MCF 10A (cell line): Measurements from ENCODE around the gene SFXN1. TPM values are rescaled to one million over a fixed set of nuclear protein-coding genes. Genes with fewer than 3 reads are reported as not detected.
"Not testable (repeated sequence)": the region's sequence is repeated elsewhere in the genome, so short reads cannot be mapped to it uniquely, and the experiment has no call there.

Source experiments
- BruUV-seq: library from RNA; stranded (reverse); fragments of 400-500 nt; replicated peaks from 2 replicates; lab custom pipeline; 2021; lab: Mats Ljungman, UMichigan
- CTCF ChIA-PET: fragments of 300-600 bp; sonication (Branson Sonifier 250); formaldehyde crosslinking; extraction: SDS; loops from one replicate; lab custom pipeline; 2021; ENCODE audit warnings: antibody characterized with exemption, inconsistent platforms; lab: Yijun Ruan, JAX
- POLR2A ChIA-PET: fragments of 300-600, 350-650 bp; sonication (Branson Sonifier 250); formaldehyde crosslinking; extraction: SDS; loops from one replicate; lab custom pipeline; 2020; ENCODE audit warnings: antibody characterized with exemption, inconsistent platforms; lab: Yijun Ruan, JAX
- DNase-seq: peaks from one replicate; pipeline ENCODE4 v3.0.0-alpha.2; 2018; ENCODE audit not compliant: unreplicated experiment
- H3K27ac Mint-ChIP-seq: one replicate; pipeline ENCODE4 v1.8.0; 2022; ENCODE audit warnings: mild to moderate bottlenecking, low read depth, mixed read lengths; ENCODE audit not compliant: unreplicated experiment
- H3K27me3 Mint-ChIP-seq: one replicate; pipeline ENCODE4 v1.8.0; 2022; ENCODE audit warnings: mixed read lengths; ENCODE audit not compliant: insufficient read depth, unreplicated experiment
- H3K36me3 Mint-ChIP-seq: one replicate; pipeline ENCODE4 v1.8.0; 2022; ENCODE audit warnings: mild to moderate bottlenecking, moderate library complexity, mixed read lengths; ENCODE audit not compliant: insufficient read depth, unreplicated experiment
- H3K4me1 Mint-ChIP-seq: one replicate; pipeline ENCODE4 v1.8.0; 2022; ENCODE audit warnings: mixed read lengths; ENCODE audit not compliant: insufficient read depth, unreplicated experiment
- H3K4me3 Mint-ChIP-seq: one replicate; pipeline ENCODE4 v1.8.0; 2022; ENCODE audit warnings: mild to moderate bottlenecking, moderate library complexity, mixed read lengths; ENCODE audit not compliant: unreplicated experiment
- H3K9me3 Mint-ChIP-seq: one replicate; pipeline ENCODE4 v1.8.0; 2022; ENCODE audit warnings: mixed read lengths; ENCODE audit not compliant: unreplicated experiment
- CTCF ChIP-seq: fragments of 200-600 bp; IDR thresholded peaks from one replicate; pipeline ENCODE4 v1.8.0; 2022; ENCODE audit warnings: antibody characterized with exemption, mild to moderate bottlenecking; ENCODE audit not compliant: unreplicated experiment
- intact Hi-C: fragments of 100-400 bp; cut with micrococcal nuclease; formaldehyde crosslinking; loops from 2 replicates; pipeline ENCODE4 v1.14.1; 2022
- total RNA-seq: library from RNA; stranded (reverse); gene quantifications from 2 replicates; pipeline ENCODE4 v1.2.3, GENCODE V29; 2022

SFXN1 gene
- total RNA-seq, 1 experiment from 2014 or later, result 91.8 TPM

- POLR2A ChIA-PET, result interaction anchor here (0.6 to 1.3 kb wide), 2 partner anchors 9 to 1143 kb away, joined by 3 read pairs; no protein-coding TSS in a partner anchor
- no peak for TF ChIP-seq CTCF
- CTCF ChIA-PET, result interaction anchor here (0.7 to 1.0 kb wide), 3 partner anchors 16 to 496 kb away, joined by 3 to 4 read pairs (median 3); no protein-coding TSS in a partner anchor
- Mint-ChIP-seq H3K27me3 (peaks cover 72% of the 10 kb centered on the region), H3K36me3 (no peaks in the 10 kb centered on the region), H3K9me3 (no peaks in the 10 kb centered on the region), H3K4me3 (no peak overlapping the region), H3K27ac (no peak overlapping the region), H3K4me1 (no peaks in the 10 kb centered on the region)
- no peak for DNase-seq
- no TSS peak for BruUV-seq
- intact Hi-C loops, result no loop called here
Measured at GRCh38 chr5:175447571-175447970, 30.8 kb upstream of the SFXN1 start.

DNA sequence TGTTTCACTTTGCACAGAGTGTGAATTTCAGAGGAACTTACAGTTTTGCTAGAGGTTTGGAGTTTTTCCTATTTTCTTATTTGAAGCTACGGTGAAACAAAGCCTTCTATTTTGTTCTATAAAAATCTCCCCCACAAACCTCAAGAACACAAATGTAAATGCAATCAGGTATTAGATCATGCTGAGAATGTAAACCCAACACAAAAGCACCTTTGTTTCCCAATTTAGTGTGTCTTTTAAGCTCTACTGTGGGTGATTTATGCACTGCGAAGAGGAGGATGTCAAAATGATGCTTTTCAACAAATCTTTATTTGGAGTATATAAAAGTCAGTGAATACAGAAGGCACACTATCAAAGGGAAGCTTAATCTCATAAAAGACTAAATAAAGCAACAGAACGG, 30.1 kb upstream of the SFXN1 start:
- H3K9me3 Mint-ChIP-seq, result no peaks in the 10 kb centered on the region
- no peak for DNase-seq
- H3K36me3 Mint-ChIP-seq, result no peaks in the 10 kb centered on the region
- POLR2A ChIA-PET, result interaction anchor here (1.2 to 1.3 kb wide), 2 partner anchors 9 to 35 kb away, joined by 3 read pairs; no protein-coding TSS in a partner anchor
- H3K4me3 Mint-ChIP-seq, result no peak overlapping the region
- CTCF ChIA-PET, result interaction anchor here (0.8 to 0.9 kb wide), 2 partner anchors 13 to 98 kb away, joined by 4 read pairs; no protein-coding TSS in a partner anchor
- peaks cover 72% of the 10 kb centered on the region for H3K27me3 Mint-ChIP-seq
- intact Hi-C loops, result no loop called here
- no peak for TF ChIP-seq CTCF
- H3K27ac Mint-ChIP-seq, result no peak overlapping the region
- no TSS peak for BruUV-seq
- no peaks in the 10 kb centered on the region for H3K4me1 Mint-ChIP-seq

DNA sequence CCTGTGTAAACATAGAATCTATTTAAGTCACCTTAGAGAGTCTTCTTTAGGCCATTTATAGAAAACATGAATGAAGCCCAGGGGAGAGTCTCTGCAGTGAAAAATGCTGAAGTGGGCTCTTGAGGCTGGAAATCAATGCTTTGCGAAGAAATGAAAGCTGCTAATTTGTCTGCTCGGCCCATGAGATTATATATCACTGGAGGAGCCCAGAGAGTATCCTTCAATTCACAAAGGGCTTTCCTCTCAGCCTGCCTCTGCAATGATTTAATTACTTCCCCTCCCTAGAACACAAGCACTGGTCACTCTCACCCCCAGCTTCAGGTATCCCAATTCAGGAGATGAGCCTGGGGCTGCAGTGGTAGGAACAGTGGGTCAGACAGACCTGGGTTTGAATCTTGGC, 26.2 kb upstream of the SFXN1 start:
- Mint-ChIP-seq H3K4me1 (no peaks in the 10 kb centered on the region), H3K9me3 (no peaks in the 10 kb centered on the region), H3K4me3 (no peak overlapping the region), H3K36me3 (no peaks in the 10 kb centered on the region), H3K27me3 (peaks cover 81% of the 10 kb centered on the region), H3K27ac (no peak overlapping the region)
- ChIA-PET POLR2A (interaction anchor here (0.5 kb wide), 1 partner anchor 388 kb away, joined by 3 read pairs; no protein-coding TSS in a partner anchor), CTCF (interaction anchor here (0.5 to 2.4 kb wide), 6 partner anchors 9 to 504 kb away, joined by 3 to 8 read pairs (median 5); no protein-coding TSS in a partner anchor)
- intact Hi-C loops, result no loop called here
- no peak for DNase-seq
- TF ChIP-seq CTCF, result no peak
- BruUV-seq, result no TSS peak

- H3K27me3 Mint-ChIP-seq, result peaks cover 72% of the 10 kb centered on the region
- H3K4me1 Mint-ChIP-seq, H3K36me3 Mint-ChIP-seq, H3K9me3 Mint-ChIP-seq, intact Hi-C loops, BruUV-seq, POLR2A ChIA-PET, DNase-seq, H3K4me3 Mint-ChIP-seq, H3K27ac Mint-ChIP-seq: not testable (repeated sequence)
- CTCF ChIA-PET, result interaction anchor here (0.6 kb wide), 2 partner anchors 1100 to 1122 kb away, joined by 3 read pairs; no protein-coding TSS in a partner anchor
Measured at GRCh38 chr5:175454338-175454737, 24.0 kb upstream of the SFXN1 start.
